GM12878 (cell line): ENCODE results near the gene SMYD5. TPM values are rescaled to one million over a fixed set of nuclear protein-coding genes. Genes with fewer than 3 reads are reported as not detected.
A peak's percentile ranks its signal among the peaks of the same experiment; 100 is the strongest.

Experiments
- BCL11A ChIP-seq: IDR thresholded peaks from 2 replicates; pipeline ENCODE4 v1.6.1; 2011; ENCODE audit warnings: low read depth, low read length
- BHLHE40 ChIP-seq, 2 experiments: fragments of 450-650 bp in 1 of 2; IDR thresholded peaks; 2 replicates each; pipeline ENCODE4 v1.6.1; 2011 to 2017; ENCODE audit warnings: low read depth in 2 of 2, borderline replicate concordance in 1 of 2, improper control_type of control experiment in 1 of 2, low read length in 1 of 2, mild to moderate bottlenecking in 1 of 2
- BMI1 ChIP-seq: fragments of 450-650 bp; IDR thresholded peaks from 2 replicates; pipeline ENCODE4 v1.6.1; 2016; ENCODE audit warnings: mild to moderate bottlenecking, moderate library complexity, borderline replicate concordance
- CHD1 ChIP-seq: IDR thresholded peaks from 2 replicates; pipeline ENCODE4 v1.6.1; 2012; ENCODE audit warnings: low read depth, low read length, improper control_type of control experiment
- DPF2 ChIP-seq: fragments of 450-650 bp; IDR thresholded peaks from 2 replicates; pipeline ENCODE4 v1.6.1; 2017; ENCODE audit warnings: mild to moderate bottlenecking
- ESRRA ChIP-seq: IDR thresholded peaks from 2 replicates; pipeline ENCODE4 v1.6.1; 2012; ENCODE audit warnings: mild to moderate bottlenecking, low read length, improper control_type of control experiment
- ETV6 ChIP-seq, 2 experiments: fragments of 450-650 bp in 1 of 2; IDR thresholded peaks in 1 of 2; conservative IDR thresholded peaks in 1 of 2; 2 replicates each; pipeline ENCODE4 v1.6.1; 2014; ENCODE audit warnings: antibody characterized with exemption in 1 of 2, borderline replicate concordance in 1 of 2, low read depth in 1 of 2, mild to moderate bottlenecking in 1 of 2, moderate library complexity in 1 of 2
- EZH2 ChIP-seq: IDR thresholded peaks from 2 replicates; pipeline ENCODE4 v1.6.1; 2012; ENCODE audit warnings: low read depth, mild to moderate bottlenecking, control low read depth, inconsistent platforms, low read length, borderline replicate concordance; ENCODE audit not compliant: control insufficient read depth
- GATAD2B ChIP-seq: fragments of 450-650 bp; conservative IDR thresholded peaks from 2 replicates; pipeline ENCODE4 v1.6.1; 2017; ENCODE audit warnings: low read depth, mild to moderate bottlenecking, moderate library complexity
- LARP7 ChIP-seq: fragments of 450-650 bp; IDR thresholded peaks from 2 replicates; pipeline ENCODE4 v1.6.1; 2017; ENCODE audit warnings: mild to moderate bottlenecking
- MTA3 ChIP-seq: IDR thresholded peaks from 2 replicates; pipeline ENCODE4 v1.6.1; 2012; ENCODE audit warnings: low read length, inconsistent platforms, borderline replicate concordance
- MYB ChIP-seq: fragments of 150-350 bp; IDR thresholded peaks from 2 replicates; pipeline ENCODE4 v1.6.1; 2014; ENCODE audit warnings: mild to moderate bottlenecking, low read depth, low read length, borderline replicate concordance
- PAX5 ChIP-seq: IDR thresholded peaks from 2 replicates; pipeline ENCODE4 v1.6.1; 2011; ENCODE audit warnings: low read depth, low read length, borderline replicate concordance
- PAX8 ChIP-seq: fragments of 450-650 bp; IDR thresholded peaks from 2 replicates; pipeline ENCODE4 v1.6.1; 2017; ENCODE audit warnings: mild to moderate bottlenecking, moderate library complexity
- PML ChIP-seq: IDR thresholded peaks from 2 replicates; pipeline ENCODE4 v1.6.1; 2012; ENCODE audit warnings: low read length, inconsistent platforms
- POLR2A ChIP-seq: IDR thresholded peaks from 2 replicates; pipeline ENCODE4 v1.6.1; 2011; ENCODE audit warnings: low read depth, mild to moderate bottlenecking, low read length
- RAD21 ChIP-seq: IDR thresholded peaks from 2 replicates; pipeline ENCODE4 v1.6.1; 2011; ENCODE audit warnings: mild to moderate bottlenecking, low read depth, low read length, moderate library complexity; ENCODE audit not compliant: insufficient read depth
- RELB ChIP-seq: fragments of 450-650 bp; IDR thresholded peaks from 2 replicates; pipeline ENCODE4 v1.6.1; 2017; ENCODE audit warnings: low read depth, mild to moderate bottlenecking, moderate library complexity
- RFX5 ChIP-seq: IDR thresholded peaks from 2 replicates; pipeline ENCODE4 v1.6.1; 2011; ENCODE audit warnings: low read depth, low read length, improper control_type of control experiment
- SREBF2 ChIP-seq: IDR thresholded peaks from 2 replicates; pipeline ENCODE4 v1.6.1; 2012; ENCODE audit warnings: mild to moderate bottlenecking, low read length
- TARDBP ChIP-seq: IDR thresholded peaks from 2 replicates; pipeline ENCODE4 v1.6.1; 2016; ENCODE audit warnings: borderline replicate concordance
- TBL1XR1 ChIP-seq: IDR thresholded peaks from 2 replicates; pipeline ENCODE4 v1.6.1; 2012; ENCODE audit warnings: low read depth, low read length, improper control_type of control experiment
- TCF3 ChIP-seq: IDR thresholded peaks from 2 replicates; pipeline ENCODE4 v1.6.1; 2012; ENCODE audit warnings: low read depth, mild to moderate bottlenecking, low read length, borderline replicate concordance; ENCODE audit not compliant: insufficient read depth
- WRNIP1 ChIP-seq: IDR thresholded peaks from 2 replicates; pipeline ENCODE4 v1.6.1; 2011; ENCODE audit warnings: low read depth, low read length, improper control_type of control experiment, borderline replicate concordance
- polyA plus RNA-seq, 11 experiments: library from polyadenylated mRNA; depleted of rRNA in 4 of 11; unstranded in 6 of 11; stranded (reverse) in 5 of 11; fragments of >200 nt; fragmentation: Nextera tagmentation in 4 of 11; fragmentation: Illumina TruSeq in 1 of 11; extraction: Ambion mirVana in 4 of 11; extraction: Trizol in 1 of 11; gene quantifications; 1 replicate in 1 of 11; 2 replicates in 10 of 11; pipeline versions ENCODE4 v1.2.1 to v1.2.3, GENCODE V29; 2011 to 2016; ENCODE audit warnings: inconsistent platforms in 2 of 11, missing spikeins in 2 of 11, low read depth in 1 of 11
- total RNA-seq, 4 experiments: library from RNA; depleted of rRNA in 3 of 4; stranded (reverse); fragments of >200 nt in 3 of 4; fragmentation: Illumina TruSeq in 1 of 4; extraction: Trizol in 1 of 4; gene quantifications; 2 replicates each; pipeline versions ENCODE4 v1.2.1 to v1.2.3, GENCODE V29; 2013 to 2021
- TF ChIP-seq, protein P1 (sequence below), 3 experiments: IDR thresholded peaks in 2 of 3; conservative IDR thresholded peaks in 1 of 3; 2 replicates each; pipeline ENCODE4 v1.5.1; 2011; ENCODE audit warnings: low read depth in 3 of 3, low read length in 3 of 3, mild to moderate bottlenecking in 3 of 3, control low read depth in 2 of 3, moderate library complexity in 2 of 3, inconsistent platforms in 1 of 3, mixed read lengths in 1 of 3; ENCODE audit not compliant: control insufficient read depth in 2 of 3, insufficient read depth in 1 of 3; ENCODE audit errors: extremely low read depth in 1 of 3
- TF ChIP-seq, protein P2 (sequence below): IDR thresholded peaks from 2 replicates; pipeline ENCODE4 v1.6.1; 2011; ENCODE audit warnings: borderline replicate concordance, low read depth, mild to moderate bottlenecking, moderate library complexity, mixed read lengths, low read length; ENCODE audit not compliant: insufficient read depth; ENCODE audit errors: extremely low read length

SMYD5 gene
- total and polyA plus RNA-seq, 10 of the 15 experiments (the other 5 are each of a cell fraction or from before 2014, with no cell fraction given) = 6.1 to 35.3 (median 26.4) TPM

GRCh38 chr2:73233154-73233931, 19.3 kb downstream of the SMYD5 start, which contains the start of gene PRADC1 (continued):
- TF ChIP-seq, protein P1, sequence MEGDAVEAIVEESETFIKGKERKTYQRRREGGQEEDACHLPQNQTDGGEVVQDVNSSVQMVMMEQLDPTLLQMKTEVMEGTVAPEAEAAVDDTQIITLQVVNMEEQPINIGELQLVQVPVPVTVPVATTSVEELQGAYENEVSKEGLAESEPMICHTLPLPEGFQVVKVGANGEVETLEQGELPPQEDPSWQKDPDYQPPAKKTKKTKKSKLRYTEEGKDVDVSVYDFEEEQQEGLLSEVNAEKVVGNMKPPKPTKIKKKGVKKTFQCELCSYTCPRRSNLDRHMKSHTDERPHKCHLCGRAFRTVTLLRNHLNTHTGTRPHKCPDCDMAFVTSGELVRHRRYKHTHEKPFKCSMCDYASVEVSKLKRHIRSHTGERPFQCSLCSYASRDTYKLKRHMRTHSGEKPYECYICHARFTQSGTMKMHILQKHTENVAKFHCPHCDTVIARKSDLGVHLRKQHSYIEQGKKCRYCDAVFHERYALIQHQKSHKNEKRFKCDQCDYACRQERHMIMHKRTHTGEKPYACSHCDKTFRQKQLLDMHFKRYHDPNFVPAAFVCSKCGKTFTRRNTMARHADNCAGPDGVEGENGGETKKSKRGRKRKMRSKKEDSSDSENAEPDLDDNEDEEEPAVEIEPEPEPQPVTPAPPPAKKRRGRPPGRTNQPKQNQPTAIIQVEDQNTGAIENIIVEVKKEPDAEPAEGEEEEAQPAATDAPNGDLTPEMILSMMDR (IDR thresholded peaks at IDR 0.05 in 2 of 3, conservative IDR thresholded peaks at IDR 0.05 in 1 of 3; ENCODE audit: control insufficient read depth in 2 of 3, extremely low read depth in 1 of 3, insufficient read depth in 1 of 3, low read depth in 3 of 3, low read length in 3 of 3) = no peak
- TF ChIP-seq BHLHE40 (IDR thresholded peaks at IDR 0.05; ENCODE audit: borderline replicate concordance in 1 of 2, low read depth in 2 of 2, low read length in 1 of 2) = no peak
- TF ChIP-seq TBL1XR1 = no peak
- TF ChIP-seq TARDBP = no peak
- TF ChIP-seq RFX5 = peak; percentile 83
- TF ChIP-seq MYB = no peak
- TF ChIP-seq EZH2 = no peak
- no peak for TF ChIP-seq CHD1
- no peak for TF ChIP-seq ESRRA
- TF ChIP-seq LARP7 = peak; percentile 11; the same call in 1 of the 2 replicates
- TF ChIP-seq, protein P2, sequence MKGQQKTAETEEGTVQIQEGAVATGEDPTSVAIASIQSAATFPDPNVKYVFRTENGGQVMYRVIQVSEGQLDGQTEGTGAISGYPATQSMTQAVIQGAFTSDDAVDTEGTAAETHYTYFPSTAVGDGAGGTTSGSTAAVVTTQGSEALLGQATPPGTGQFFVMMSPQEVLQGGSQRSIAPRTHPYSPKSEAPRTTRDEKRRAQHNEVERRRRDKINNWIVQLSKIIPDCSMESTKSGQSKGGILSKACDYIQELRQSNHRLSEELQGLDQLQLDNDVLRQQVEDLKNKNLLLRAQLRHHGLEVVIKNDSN = no peak
- TF ChIP-seq TCF3 = peak; percentile 75; the same call in 1 of the 2 replicates
- TF ChIP-seq DPF2 = peak; percentile 90
- no peak for TF ChIP-seq RAD21
- peak; percentile 30; the same call in 1 of the 2 replicates for TF ChIP-seq PAX5
- TF ChIP-seq BMI1 = no peak
- TF ChIP-seq PML = no peak
- peak; percentile 77 for TF ChIP-seq POLR2A
- TF ChIP-seq MTA3 = no peak
- TF ChIP-seq ETV6 (conservative IDR thresholded peaks at IDR 0.05 in 1 of 2, IDR thresholded peaks at IDR 0.05 in 1 of 2; ENCODE audit: borderline replicate concordance in 1 of 2, low read depth in 1 of 2) = no peak
- TF ChIP-seq BCL11A = no peak
- no peak for TF ChIP-seq RELB
- no peak for TF ChIP-seq WRNIP1
- no peak for TF ChIP-seq PAX8
- peak; percentile 55; the same call in 1 of the 2 replicates for TF ChIP-seq GATAD2B
- TF ChIP-seq SREBF2 = no peak
